ENCODE data around the gene CDKAL1. TPM values are rescaled to one million over a fixed set of nuclear protein-coding genes. Genes with fewer than 3 reads are reported as not detected.
"Not testable (repeated sequence)": the region's sequence is repeated elsewhere in the genome, so short reads cannot be mapped to it uniquely, and the experiment has no call there.

Gene CDKAL1
- total RNA-seq, 2 experiments from 2014 or later, result 22.1 to 23.4 TPM

GRCh38 chr6:21080221-21080620 is 546.0 kb downstream of the CDKAL1 start:
- no peak overlapping the region for H3K27ac Mint-ChIP-seq
- no peak for DNase-seq
- no peaks in the 10 kb centered on the region for H3K27me3 Mint-ChIP-seq
- ChIA-PET POLR2A (no interaction called here), CTCF (no interaction called here)
- no peak for ATAC-seq
- peaks cover 32% of the 10 kb centered on the region for H3K36me3 Mint-ChIP-seq (ENCODE audit: low read depth)
- peaks cover 2% of the 10 kb centered on the region for H3K9me3 Mint-ChIP-seq (ENCODE audit: low read depth)
- H3K4me3 Mint-ChIP-seq, result no peak overlapping the region
- intact Hi-C loops (cut with DNase I, micrococcal nuclease), result no loop called here
- no peaks in the 10 kb centered on the region for H3K4me1 Mint-ChIP-seq

GRCh38 chr6:21082091-21082490 is 547.8 kb downstream of the CDKAL1 start:
- Mint-ChIP-seq H3K27ac (no peak overlapping the region), H3K9me3 (ENCODE audit: low read depth) (no peaks in the 10 kb centered on the region), H3K4me3 (no peak overlapping the region), H3K4me1 (no peaks in the 10 kb centered on the region), H3K36me3 (ENCODE audit: low read depth) (peaks cover 35% of the 10 kb centered on the region), H3K27me3 (no peaks in the 10 kb centered on the region)
- intact Hi-C loops (cut with DNase I, micrococcal nuclease), result no loop called here
- ChIA-PET POLR2A (no interaction called here), CTCF (no interaction called here)
- DNase-seq (no peak), ATAC-seq (no peak)

- no peaks in the 10 kb centered on the region for H3K27me3 Mint-ChIP-seq
- H3K36me3 Mint-ChIP-seq (ENCODE audit: low read depth), result peaks cover 24% of the 10 kb centered on the region
- H3K9me3 Mint-ChIP-seq (ENCODE audit: low read depth), result no peaks in the 10 kb centered on the region
- intact Hi-C loops (cut with DNase I, micrococcal nuclease), result no loop called here
- ATAC-seq (no peak), DNase-seq (no peak)
- ChIA-PET CTCF (no interaction called here), POLR2A (no interaction called here)
- H3K4me1 Mint-ChIP-seq, result no peaks in the 10 kb centered on the region
- no peak overlapping the region for H3K27ac Mint-ChIP-seq
- no peak overlapping the region for H3K4me3 Mint-ChIP-seq
Observed at GRCh38 chr6:21083708-21084107, 549.5 kb downstream of the CDKAL1 start.

GRCh38 chr6:21084656-21085055 is 550.4 kb downstream of the CDKAL1 start:
- no peak for ATAC-seq
- ChIA-PET POLR2A (no interaction called here), CTCF (no interaction called here)
- Mint-ChIP-seq H3K9me3 (ENCODE audit: low read depth) (no peaks in the 10 kb centered on the region), H3K36me3 (ENCODE audit: low read depth) (peaks cover 20% of the 10 kb centered on the region), H3K4me3 (no peak overlapping the region), H3K27me3 (no peaks in the 10 kb centered on the region), H3K27ac (no peak overlapping the region), H3K4me1 (no peaks in the 10 kb centered on the region)
- no peak for DNase-seq
- intact Hi-C loops (cut with DNase I, micrococcal nuclease), result no loop called here

GRCh38 chr6:21085211-21085610 is 551.0 kb downstream of the CDKAL1 start:
- ChIA-PET POLR2A (no interaction called here), CTCF (no interaction called here)
- intact Hi-C loops (cut with DNase I, micrococcal nuclease), result no loop called here
- no peak overlapping the region for H3K4me3 Mint-ChIP-seq
- no peaks in the 10 kb centered on the region for H3K4me1 Mint-ChIP-seq
- no peak for DNase-seq
- ATAC-seq, result no peak
- H3K27me3 Mint-ChIP-seq, result no peaks in the 10 kb centered on the region
- H3K27ac Mint-ChIP-seq, result no peak overlapping the region
- no peaks in the 10 kb centered on the region for H3K9me3 Mint-ChIP-seq (ENCODE audit: low read depth)
- H3K36me3 Mint-ChIP-seq (ENCODE audit: low read depth), result peaks cover 17% of the 10 kb centered on the region

- Mint-ChIP-seq H3K36me3 (ENCODE audit: low read depth) (peaks cover 14% of the 10 kb centered on the region), H3K9me3 (ENCODE audit: low read depth) (no peaks in the 10 kb centered on the region), H3K27ac (no peak overlapping the region), H3K27me3 (no peaks in the 10 kb centered on the region), H3K4me3 (no peak overlapping the region), H3K4me1 (no peaks in the 10 kb centered on the region)
- ATAC-seq, result no peak
- CTCF ChIA-PET, result no interaction called here
- no peak for DNase-seq
- POLR2A ChIA-PET, result no interaction called here
- intact Hi-C loops (cut with DNase I, micrococcal nuclease), result no loop called here
Observed at GRCh38 chr6:21085643-21086042, 551.4 kb downstream of the CDKAL1 start.

GRCh38 chr6:21087188-21087587 is 552.9 kb downstream of the CDKAL1 start:
- no peak for ATAC-seq

GRCh38 chr6:21091411-21091810 is 557.2 kb downstream of the CDKAL1 start:
- ATAC-seq, result no peak
- CTCF ChIA-PET, result no interaction called here
- H3K4me1 Mint-ChIP-seq, result no peaks in the 10 kb centered on the region

More at GRCh38 chr6:21087188-21087587, 552.9 kb downstream of the CDKAL1 start:
- Mint-ChIP-seq H3K27me3 (no peaks in the 10 kb centered on the region), H3K27ac (no peak overlapping the region), H3K36me3 (ENCODE audit: low read depth) (peaks cover 14% of the 10 kb centered on the region), H3K9me3 (ENCODE audit: low read depth) (no peaks in the 10 kb centered on the region), H3K4me3 (no peak overlapping the region), H3K4me1 (no peaks in the 10 kb centered on the region)
- ChIA-PET CTCF (no interaction called here), POLR2A (no interaction called here)
- no peak for DNase-seq
- intact Hi-C loops (cut with DNase I, micrococcal nuclease), result no loop called here

GRCh38 chr6:21092231-21092772 is 558.0 kb downstream of the CDKAL1 start:
- H3K36me3 Mint-ChIP-seq (ENCODE audit: low read depth); H3K4me3 Mint-ChIP-seq; POLR2A ChIA-PET; H3K27me3 Mint-ChIP-seq; ATAC-seq; H3K27ac Mint-ChIP-seq; H3K9me3 Mint-ChIP-seq (ENCODE audit: low read depth); DNase-seq; CTCF ChIA-PET; intact Hi-C loops (cut with DNase I, micrococcal nuclease); H3K4me1 Mint-ChIP-seq: not testable (repeated sequence)

More at GRCh38 chr6:21091411-21091810, 557.2 kb downstream of the CDKAL1 start:
- H3K36me3 Mint-ChIP-seq (ENCODE audit: low read depth), result peaks cover 12% of the 10 kb centered on the region
- POLR2A ChIA-PET, result no interaction called here
- intact Hi-C loops (cut with DNase I, micrococcal nuclease), result no loop called here
- H3K27me3 Mint-ChIP-seq, result no peaks in the 10 kb centered on the region
- no peak overlapping the region for H3K4me3 Mint-ChIP-seq
- no peak overlapping the region for H3K27ac Mint-ChIP-seq
- H3K9me3 Mint-ChIP-seq (ENCODE audit: low read depth), result no peaks in the 10 kb centered on the region
- DNase-seq, result no peak

GRCh38 chr6:21095462-21095861 is 561.2 kb downstream of the CDKAL1 start:
- Mint-ChIP-seq H3K27ac (no peak overlapping the region), H3K4me3 (no peak overlapping the region), H3K27me3 (no peaks in the 10 kb centered on the region), H3K4me1 (peaks cover 6% of the 10 kb centered on the region), H3K36me3 (ENCODE audit: low read depth) (peaks cover 12% of the 10 kb centered on the region), H3K9me3 (ENCODE audit: low read depth) (no peaks in the 10 kb centered on the region)
- DNase-seq, result no peak
- intact Hi-C loops (cut with DNase I, micrococcal nuclease), result no loop called here
- ATAC-seq, result no peak
- ChIA-PET CTCF (no interaction called here), POLR2A (interaction anchor here (0.6 kb wide), 1 partner anchor 494 kb away, joined by 3 read pairs; no protein-coding TSS in a partner anchor)

GRCh38 chr6:21098134-21098533 is 563.9 kb downstream of the CDKAL1 start:
- CTCF ChIA-PET, result no interaction called here
- intact Hi-C loops (cut with DNase I, micrococcal nuclease), result no loop called here
- peaks cover 10% of the 10 kb centered on the region for H3K4me1 Mint-ChIP-seq

GRCh38 chr6:21098744-21099143 is 564.5 kb downstream of the CDKAL1 start:
- POLR2A ChIA-PET, result no interaction called here
- intact Hi-C loops (cut with DNase I, micrococcal nuclease), result no loop called here
- DNase-seq (no peak), ATAC-seq (no peak)
- Mint-ChIP-seq H3K36me3 (ENCODE audit: low read depth) (peaks cover 6% of the 10 kb centered on the region), H3K4me3 (no peak overlapping the region), H3K4me1 (peaks cover 10% of the 10 kb centered on the region), H3K9me3 (ENCODE audit: low read depth) (no peaks in the 10 kb centered on the region), H3K27me3 (no peaks in the 10 kb centered on the region), H3K27ac (no peak overlapping the region)
- CTCF ChIA-PET, result no interaction called here

More at GRCh38 chr6:21098134-21098533, 563.9 kb downstream of the CDKAL1 start:
- Mint-ChIP-seq H3K4me3 (no peak overlapping the region), H3K27ac (no peak overlapping the region), H3K9me3 (ENCODE audit: low read depth) (no peaks in the 10 kb centered on the region), H3K36me3 (ENCODE audit: low read depth) (peaks cover 6% of the 10 kb centered on the region), H3K27me3 (no peaks in the 10 kb centered on the region)
- POLR2A ChIA-PET, result no interaction called here
- ATAC-seq, result no peak
- no peak for DNase-seq
